Endothelial cell (in vitro differentiated cells): ENCODE results near the gene TOM1L2. TPM values are rescaled to one million over a fixed set of nuclear protein-coding genes. Genes with fewer than 3 reads are reported as not detected.

ENCODE experiments used
- DNase-seq: peaks from one replicate; pipeline ENCODE4 v3.0.0; 2021; ENCODE audit warnings: low spot score
- H3K27ac Mint-ChIP-seq: one replicate; pipeline ENCODE4 v1.8.0; 2021; ENCODE audit warnings: mixed read lengths, inconsistent platforms; ENCODE audit not compliant: unreplicated experiment
- H3K27me3 Mint-ChIP-seq: one replicate; pipeline ENCODE4 v1.8.0; 2021; ENCODE audit warnings: mild to moderate bottlenecking, moderate library complexity, mixed read lengths, inconsistent platforms; ENCODE audit not compliant: unreplicated experiment
- H3K36me3 Mint-ChIP-seq: one replicate; pipeline ENCODE4 v1.8.0; 2021; ENCODE audit warnings: mild to moderate bottlenecking, low read depth, mixed read lengths, inconsistent platforms; ENCODE audit not compliant: unreplicated experiment
- H3K4me1 Mint-ChIP-seq: one replicate; pipeline ENCODE4 v1.8.0; 2021; ENCODE audit warnings: mild to moderate bottlenecking, mixed read lengths, inconsistent platforms; ENCODE audit not compliant: unreplicated experiment
- H3K4me3 Mint-ChIP-seq: one replicate; pipeline ENCODE4 v1.8.0; 2021; ENCODE audit warnings: mild to moderate bottlenecking, mixed read lengths, inconsistent platforms; ENCODE audit not compliant: unreplicated experiment
- H3K9me3 Mint-ChIP-seq: one replicate; pipeline ENCODE4 v1.8.0; 2021; ENCODE audit warnings: mixed read lengths, inconsistent platforms; ENCODE audit not compliant: unreplicated experiment
- total RNA-seq: library from RNA; stranded (reverse); fragmentation: NEBNext Ultra II Directional; extraction: Animal tissue kit (Norgen Biotek cat#: 25700); gene quantifications from one replicate; pipeline ENCODE4 v1.2.1, GENCODE V29; 2021; ENCODE audit not compliant: unreplicated experiment
- TF ChIP-seq, protein P1 (sequence below): fragments of 200-600 bp; sonication (generic); IDR thresholded peaks from one replicate; pipeline ENCODE4 v1.5.0; 2021; ENCODE audit warnings: antibody characterized with exemption; ENCODE audit not compliant: unreplicated experiment

TOM1L2 gene
- total RNA-seq, 1 donor from 2014 or later: 26.9 TPM

DNA sequence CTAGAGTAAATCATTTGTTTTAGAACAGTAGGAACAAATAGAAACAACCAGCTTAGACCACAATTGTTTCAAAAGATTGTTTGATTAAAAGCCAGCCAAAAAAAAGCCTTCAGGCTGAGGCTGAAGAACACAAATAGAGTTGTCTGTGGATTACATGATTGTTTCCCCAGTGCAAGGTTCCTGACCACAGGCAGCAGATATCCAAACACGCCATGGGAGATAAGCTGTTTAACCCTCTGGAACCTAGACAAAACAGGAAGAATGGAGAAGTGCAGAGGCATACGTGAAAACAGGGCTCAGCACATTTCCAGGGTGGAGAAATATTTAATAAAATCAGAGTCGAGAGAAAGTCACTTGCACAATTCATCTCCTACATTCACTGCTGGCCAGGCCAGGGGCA lies 45.8 kb upstream of the TOM1L2 start:
- TF ChIP-seq, protein P1, sequence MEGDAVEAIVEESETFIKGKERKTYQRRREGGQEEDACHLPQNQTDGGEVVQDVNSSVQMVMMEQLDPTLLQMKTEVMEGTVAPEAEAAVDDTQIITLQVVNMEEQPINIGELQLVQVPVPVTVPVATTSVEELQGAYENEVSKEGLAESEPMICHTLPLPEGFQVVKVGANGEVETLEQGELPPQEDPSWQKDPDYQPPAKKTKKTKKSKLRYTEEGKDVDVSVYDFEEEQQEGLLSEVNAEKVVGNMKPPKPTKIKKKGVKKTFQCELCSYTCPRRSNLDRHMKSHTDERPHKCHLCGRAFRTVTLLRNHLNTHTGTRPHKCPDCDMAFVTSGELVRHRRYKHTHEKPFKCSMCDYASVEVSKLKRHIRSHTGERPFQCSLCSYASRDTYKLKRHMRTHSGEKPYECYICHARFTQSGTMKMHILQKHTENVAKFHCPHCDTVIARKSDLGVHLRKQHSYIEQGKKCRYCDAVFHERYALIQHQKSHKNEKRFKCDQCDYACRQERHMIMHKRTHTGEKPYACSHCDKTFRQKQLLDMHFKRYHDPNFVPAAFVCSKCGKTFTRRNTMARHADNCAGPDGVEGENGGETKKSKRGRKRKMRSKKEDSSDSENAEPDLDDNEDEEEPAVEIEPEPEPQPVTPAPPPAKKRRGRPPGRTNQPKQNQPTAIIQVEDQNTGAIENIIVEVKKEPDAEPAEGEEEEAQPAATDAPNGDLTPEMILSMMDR: no peak
- Mint-ChIP-seq H3K27ac (peak overlapping the region; percentile 44), H3K4me3 (no peak overlapping the region), H3K27me3 (peaks cover 3% of the 10 kb centered on the region), H3K36me3 (no peaks in the 10 kb centered on the region), H3K4me1 (peaks cover 7% of the 10 kb centered on the region), H3K9me3 (no peaks in the 10 kb centered on the region)
- no peak for DNase-seq

DNA sequence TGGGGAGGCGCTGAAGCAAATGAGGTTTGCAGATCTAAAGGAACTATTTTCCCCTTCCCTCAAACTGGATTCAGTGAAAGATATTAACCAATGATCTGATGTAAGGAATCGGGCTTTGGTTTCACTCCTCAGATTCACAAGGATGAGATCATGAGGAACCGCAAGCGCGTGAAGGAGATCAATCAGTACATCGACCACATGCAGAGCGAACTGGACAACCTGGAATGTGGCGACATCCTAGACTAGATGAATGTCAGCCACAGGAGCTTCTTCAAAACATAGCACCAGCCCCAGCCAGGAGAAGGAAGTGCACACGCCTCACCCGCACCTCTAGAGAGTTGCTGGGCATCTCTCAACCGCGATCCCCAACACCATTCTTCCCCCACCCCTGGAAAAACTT lies 44.2 kb upstream of the TOM1L2 start:
- no peak for DNase-seq
- H3K9me3 Mint-ChIP-seq: no peaks in the 10 kb centered on the region
- no peak overlapping the region for H3K27ac Mint-ChIP-seq
- peaks cover 3% of the 10 kb centered on the region for H3K27me3 Mint-ChIP-seq
- H3K36me3 Mint-ChIP-seq: no peaks in the 10 kb centered on the region
- H3K4me3 Mint-ChIP-seq: no peak overlapping the region
- H3K4me1 Mint-ChIP-seq: peaks cover 7% of the 10 kb centered on the region
- TF ChIP-seq, protein P1: no peak

DNA sequence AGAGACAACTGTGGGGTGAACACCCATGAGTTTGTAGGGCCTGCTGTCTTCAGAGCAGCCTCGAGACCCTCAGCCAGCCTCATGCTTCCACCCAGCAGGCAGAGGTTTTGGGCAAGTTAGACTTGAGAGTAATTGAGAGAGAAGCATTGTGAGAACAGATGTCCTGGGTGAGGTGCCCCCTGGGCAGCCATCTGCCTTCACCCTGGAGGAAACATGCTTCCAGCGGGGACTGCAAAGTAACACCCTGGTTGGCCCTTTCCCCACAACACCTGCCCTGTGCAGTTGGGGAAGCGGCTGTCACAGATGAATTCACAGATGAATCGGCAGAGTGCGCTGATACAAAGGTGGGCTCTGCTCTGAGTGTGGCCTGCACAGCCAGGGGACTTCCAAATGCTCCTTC lies 43.4 kb upstream of the TOM1L2 start:
- Mint-ChIP-seq H3K9me3 (no peaks in the 10 kb centered on the region), H3K4me3 (no peak overlapping the region), H3K27me3 (peaks cover 3% of the 10 kb centered on the region), H3K36me3 (no peaks in the 10 kb centered on the region), H3K4me1 (peaks cover 7% of the 10 kb centered on the region), H3K27ac (no peak overlapping the region)
- TF ChIP-seq, protein P1: no peak
- DNase-seq: no peak

DNA sequence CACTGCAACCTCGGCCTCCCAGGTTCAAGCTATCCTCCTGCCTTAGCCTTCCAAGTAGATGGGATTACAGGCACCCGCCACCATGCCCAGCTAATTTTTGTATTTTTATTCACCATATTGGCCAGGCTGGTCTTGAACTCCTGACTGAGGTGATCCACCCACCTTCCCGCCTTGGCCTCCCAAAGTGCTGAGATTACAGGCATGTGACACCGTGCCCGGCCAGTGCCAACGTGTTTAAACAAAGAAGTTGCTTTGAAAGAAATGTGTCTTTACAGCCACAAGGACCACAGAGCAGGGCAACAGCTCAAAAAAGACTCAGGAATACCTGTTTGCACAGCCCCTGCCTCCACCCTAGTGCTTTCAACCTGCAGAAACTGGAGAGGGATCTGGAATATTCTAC lies 41.8 kb upstream of the TOM1L2 start:
- Mint-ChIP-seq H3K27me3 (peaks cover 3% of the 10 kb centered on the region), H3K9me3 (no peaks in the 10 kb centered on the region), H3K36me3 (no peaks in the 10 kb centered on the region), H3K27ac (no peak overlapping the region), H3K4me3 (no peak overlapping the region), H3K4me1 (peaks cover 7% of the 10 kb centered on the region)
- TF ChIP-seq, protein P1: no peak
- no peak for DNase-seq

DNA sequence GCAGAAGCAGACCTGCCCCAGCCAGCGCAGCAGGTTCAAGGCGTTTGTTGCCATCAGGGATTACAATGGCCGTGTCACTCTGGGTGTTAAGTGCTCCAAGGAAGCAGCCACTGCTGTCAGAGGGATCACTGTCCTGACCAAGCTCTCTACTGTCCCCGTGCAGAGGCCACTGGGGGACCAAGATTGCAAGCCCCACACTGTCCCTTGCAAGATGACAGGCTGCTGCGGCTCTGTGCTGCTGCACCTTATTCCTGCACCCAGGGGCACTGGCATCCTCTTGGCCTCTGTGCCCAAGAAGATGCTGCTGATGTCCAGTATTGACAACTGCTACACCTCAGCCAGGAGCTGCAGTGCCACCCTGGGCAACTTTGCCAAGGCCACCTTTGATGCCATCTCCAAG lies 39.1 kb upstream of the TOM1L2 start:
- Mint-ChIP-seq H3K4me1 (no peaks in the 10 kb centered on the region), H3K36me3 (peaks cover 10% of the 10 kb centered on the region), H3K27me3 (peaks cover 7% of the 10 kb centered on the region), H3K4me3 (no peak overlapping the region), H3K27ac (no peak overlapping the region), H3K9me3 (no peaks in the 10 kb centered on the region)
- TF ChIP-seq, protein P1: no peak
- DNase-seq: no peak
